H1 (cell line): Measurements from ENCODE around the gene ZNF398. TPM values are rescaled to one million over a fixed set of nuclear protein-coding genes. Genes with fewer than 3 reads are reported as not detected.
A peak's percentile ranks its signal among the peaks of the same experiment; 100 is the strongest.

Experiments used
- CTCF ChIA-PET: fragments of 300-600 bp; sonication (Branson Sonifier 250); formaldehyde crosslinking; loops from one replicate; lab custom pipeline; 2021; ENCODE audit not compliant: partially characterized antibody; lab: Charles Lee
- POLR2A ChIA-PET: fragments of 300-600 bp; sonication (Branson Sonifier 250); formaldehyde crosslinking; loops from one replicate; lab custom pipeline; 2021; ENCODE audit warnings: inconsistent platforms; ENCODE audit not compliant: partially characterized antibody; lab: Charles Lee
- DNase-seq, 2 experiments: peaks; one replicate each; pipeline versions ENCODE4 v3.0.0 to v3.0.0-alpha.2; 2010 to 2022; ENCODE audit warnings: low spot score in 2 of 2, low read depth in 1 of 2, mixed read lengths in 1 of 2
- FAIRE-seq: peaks from 2 replicates; lab custom pipeline; 2011; peaks lifted over from hg19 to GRCh38; lab: Jason Lieb, UNC
- H2AFZ ChIP-seq: 2 replicates; pipeline ENCODE4 v1.8.1; 2012; ENCODE audit warnings: low read length, inconsistent platforms
- H2AK5ac ChIP-seq: 2 replicates; pipeline ENCODE4 v1.6.1; 2013; ENCODE audit warnings: low read depth, low read length
- H2BK120ac ChIP-seq: replicated peaks from 2 replicates; pipeline ENCODE3; 2013; ENCODE audit warnings: low read depth, low read length, inconsistent platforms
- H2BK12ac ChIP-seq: 2 replicates; pipeline ENCODE4 v1.6.1; 2013; ENCODE audit warnings: low read depth, low read length
- H2BK15ac ChIP-seq: 2 replicates; pipeline ENCODE4 v1.6.1; 2013; ENCODE audit warnings: low read length
- H2BK20ac ChIP-seq: 2 replicates; pipeline ENCODE4 v1.6.1; 2013; ENCODE audit warnings: low read length
- H2BK5ac ChIP-seq: 2 replicates; pipeline ENCODE4 v1.6.1; 2013; ENCODE audit warnings: low read depth, low read length
- H3K14ac ChIP-seq: 2 replicates; pipeline ENCODE4 v1.6.1; 2013; ENCODE audit warnings: inconsistent platforms; ENCODE audit not compliant: insufficient read length
- H3K18ac ChIP-seq: 2 replicates; pipeline ENCODE4 v1.6.1; 2013; ENCODE audit warnings: low read length; ENCODE audit errors: extremely low read depth
- H3K23ac ChIP-seq: 2 replicates; pipeline ENCODE4 v1.6.1; 2013; ENCODE audit warnings: inconsistent platforms; ENCODE audit not compliant: insufficient read length
- H3K23me2 ChIP-seq: 2 replicates; pipeline ENCODE4 v1.6.1; 2013; ENCODE audit warnings: low read depth, low read length
- H3K27ac ChIP-seq: 2 replicates; pipeline ENCODE4 v1.6.1; 2011; ENCODE audit warnings: low read depth, low read length, inconsistent platforms
- H3K27me3 ChIP-seq, 4 experiments: replicated peaks in 1 of 4; 1 replicate in 1 of 4; 2 replicates in 3 of 4; pipeline versions ENCODE4 v1.6.1 to v1.8.1; 2011 to 2013; ENCODE audit warnings: low read length in 3 of 4, mild to moderate bottlenecking in 3 of 4, inconsistent platforms in 2 of 4, mixed read lengths in 2 of 4, moderate library complexity in 1 of 4; ENCODE audit not compliant: control insufficient read depth in 3 of 4, insufficient read depth in 3 of 4; ENCODE audit errors: extremely low read depth in 1 of 4
- H3K36me3 ChIP-seq, 4 experiments: 2 replicates each; pipeline versions ENCODE4 v1.6.1 to v1.8.1; 2011 to 2013; ENCODE audit warnings: mild to moderate bottlenecking in 4 of 4, low read length in 3 of 4, moderate library complexity in 2 of 4, control low read depth in 1 of 4, inconsistent platforms in 1 of 4; ENCODE audit not compliant: insufficient read depth in 4 of 4, control insufficient read depth in 2 of 4
- H3K4ac ChIP-seq: replicated peaks from 2 replicates; pipeline ENCODE3; 2013; ENCODE audit warnings: low read length, low read depth, mixed read lengths, inconsistent platforms; ENCODE audit not compliant: insufficient read length
- H3K4me1 ChIP-seq, 4 experiments: replicated peaks in 1 of 4; 1 replicate in 1 of 4; 2 replicates in 3 of 4; pipeline versions ENCODE4 v1.6.1 to v1.8.1; 2011 to 2013; ENCODE audit warnings: low read length in 3 of 4, inconsistent platforms in 2 of 4, mixed read lengths in 1 of 4; ENCODE audit not compliant: insufficient read depth in 4 of 4, control insufficient read depth in 3 of 4
- H3K4me2 ChIP-seq, 2 experiments: 2 replicates each; pipeline versions ENCODE4 v1.6.1 to v1.8.1; 2011 to 2013; ENCODE audit warnings: low read depth in 2 of 2, low read length in 2 of 2, control low read depth in 1 of 2, inconsistent platforms in 1 of 2, mild to moderate bottlenecking in 1 of 2; ENCODE audit not compliant: insufficient read depth in 1 of 2
- H3K4me3 ChIP-seq, 4 experiments: fragments of 200-600, 300-600 bp in 1 of 4; sonication (generic), shearing (Covaris generic), sonication (Bioruptor Twin) in 1 of 4; 2 replicates each; pipeline versions ENCODE4 v1.5.1 to v1.8.1; 2011 to 2016; ENCODE audit warnings: low read length in 4 of 4, low read depth in 3 of 4, control low read depth in 2 of 4, inconsistent platforms in 2 of 4, mild to moderate bottlenecking in 2 of 4, mixed read lengths in 1 of 4, moderate library complexity in 1 of 4; ENCODE audit not compliant: insufficient read depth in 2 of 4; ENCODE audit errors: extremely low read depth in 1 of 4
- H3K56ac ChIP-seq: replicated peaks from 2 replicates; pipeline ENCODE3; 2013; ENCODE audit warnings: low read depth, mild to moderate bottlenecking, mixed read lengths, low read length, inconsistent platforms; ENCODE audit not compliant: insufficient read length
- H3K79me1 ChIP-seq: 2 replicates; pipeline ENCODE4 v1.6.1; 2013; ENCODE audit warnings: low read depth, low read length, control low read depth
- H3K79me2 ChIP-seq, 2 experiments: 2 replicates each; pipeline versions ENCODE4 v1.6.1 to v1.8.1; 2012 to 2013; ENCODE audit warnings: low read length in 2 of 2, mild to moderate bottlenecking in 2 of 2, inconsistent platforms in 1 of 2; ENCODE audit not compliant: insufficient read depth in 2 of 2, control insufficient read depth in 1 of 2
- H3K9ac ChIP-seq, 4 experiments: replicated peaks in 1 of 4; 1 replicate in 1 of 4; 2 replicates in 3 of 4; pipeline versions ENCODE4 v1.6.1 to v1.8.1; 2011 to 2013; ENCODE audit warnings: low read depth in 3 of 4, low read length in 3 of 4, control low read depth in 2 of 4, mild to moderate bottlenecking in 2 of 4, moderate library complexity in 2 of 4, inconsistent platforms in 1 of 4; ENCODE audit errors: extremely low read depth in 1 of 4
- H3K9me3 ChIP-seq, 2 experiments: 2 replicates each; pipeline versions ENCODE4 v1.6.1 to v1.8.1; 2012 to 2013; ENCODE audit warnings: mild to moderate bottlenecking in 2 of 2, moderate library complexity in 2 of 2, control low read depth in 1 of 2, inconsistent platforms in 1 of 2, low read depth in 1 of 2, low read length in 1 of 2, mixed read lengths in 1 of 2; ENCODE audit not compliant: insufficient read depth in 2 of 2
- H4K20me1 ChIP-seq, 2 experiments: replicated peaks in 1 of 2; 2 replicates each; pipeline versions ENCODE3 to v1.8.1; 2011 to 2013; ENCODE audit warnings: inconsistent platforms in 2 of 2, low read length in 2 of 2, mild to moderate bottlenecking in 1 of 2; ENCODE audit not compliant: insufficient read depth in 2 of 2, control insufficient read depth in 1 of 2
- H4K5ac ChIP-seq: 2 replicates; pipeline ENCODE4 v1.6.1; 2013; ENCODE audit warnings: low read length, low read depth, mixed read lengths, inconsistent platforms; ENCODE audit not compliant: insufficient read length
- H4K8ac ChIP-seq: 2 replicates; pipeline ENCODE4 v1.8.0; 2013; ENCODE audit warnings: mild to moderate bottlenecking, moderate library complexity, low read length, inconsistent platforms; ENCODE audit not compliant: insufficient read depth; ENCODE audit errors: extremely low read depth
- H4K91ac ChIP-seq: replicated peaks from 2 replicates; pipeline ENCODE3; 2013; ENCODE audit warnings: low read length, mixed read lengths, inconsistent platforms; ENCODE audit not compliant: insufficient read length
- ASH2L ChIP-seq: fragments of 200-600, 300-600 bp; sonication (generic); IDR thresholded peaks from one replicate; pipeline ENCODE4 v1.7.1; 2017; ENCODE audit warnings: low read length
- CBX8 ChIP-seq: fragments of 300-800, 300-1000 bp; sonication (generic); IDR thresholded peaks from 2 replicates; pipeline ENCODE4 v1.7.1; 2016; ENCODE audit warnings: low read depth, low read length, borderline replicate concordance
- CEBPB ChIP-seq: IDR thresholded peaks from 2 replicates; pipeline ENCODE4 v1.6.1; 2012; ENCODE audit warnings: low read depth, low read length
- JUN ChIP-seq: IDR thresholded peaks from 2 replicates; pipeline ENCODE4 v1.6.1; 2011; ENCODE audit warnings: low read depth, mild to moderate bottlenecking, improper control_type of control experiment, low read length
- NANOG ChIP-seq: IDR thresholded peaks from 2 replicates; pipeline ENCODE4 v1.6.1; 2011; ENCODE audit warnings: low read length, low read depth, mild to moderate bottlenecking, inconsistent platforms; ENCODE audit not compliant: insufficient read depth, poor library complexity, severe bottlenecking
- POLR2A ChIP-seq, 2 experiments: IDR thresholded peaks; 1 replicate in 1 of 2; 2 replicates in 1 of 2; pipeline ENCODE4 v1.6.1; 2011; ENCODE audit warnings: low read depth in 2 of 2, low read length in 2 of 2, mild to moderate bottlenecking in 2 of 2; ENCODE audit errors: control extremely low read depth in 1 of 2
- POLR2AphosphoS5 ChIP-seq: IDR thresholded peaks from 2 replicates; pipeline ENCODE4 v1.6.1; 2011; ENCODE audit warnings: low read depth, low read length
- SAP30 ChIP-seq: fragments of 300-600 bp; sonication (generic); IDR thresholded peaks from 2 replicates; pipeline ENCODE4 v1.7.1; 2012; ENCODE audit warnings: low read length, moderate library complexity, mild to moderate bottlenecking, inconsistent platforms; ENCODE audit not compliant: insufficient read depth, insufficient replicate concordance
- TAF1 ChIP-seq: IDR thresholded peaks from 2 replicates; pipeline ENCODE4 v1.6.1; 2011; ENCODE audit warnings: mild to moderate bottlenecking, low read depth, low read length
- TAF7 ChIP-seq: optimal IDR thresholded peaks from 2 replicates; pipeline ENCODE3; 2011; ENCODE audit warnings: low read depth, mild to moderate bottlenecking, inconsistent platforms, low read length, moderate library complexity, borderline replicate concordance
- WGBS, 2 experiments: shearing (Covaris generic) in 1 of 2; methylation state at CpG; one replicate each; pipeline versions ENCODE4 v1.1.6 to v1.1.7; 2013 to 2015; ENCODE audit warnings: low lambda C conversion rate in 2 of 2, mixed read lengths in 2 of 2, inconsistent platforms in 1 of 2, low coverage in 1 of 2, missing lambda C conversion rate in 1 of 2; ENCODE audit not compliant: insufficient replicate concordance in 2 of 2, insufficient coverage in 1 of 2, insufficient read length in 1 of 2; ENCODE audit errors: extremely low coverage in 1 of 2, missing lambda C conversion rate in 1 of 2; 5-methylcytosine and 5-hydroxymethylcytosine counted together
- polyA plus RNA-seq, 7 experiments: library from polyadenylated mRNA; depleted of rRNA in 3 of 7; stranded (reverse) in 5 of 7; unstranded in 2 of 7; fragments of >200 nt in 5 of 7; fragments of 200-250 nt in 2 of 7; gene quantifications; 1 replicate in 5 of 7; 2 replicates in 1 of 7; 4 replicates in 1 of 7; pipeline versions ENCODE4 v1.2.1 to v1.2.3, GENCODE V29; 2011 to 2013; ENCODE audit warnings: missing spikeins in 2 of 7, mixed read lengths in 2 of 7
- total RNA-seq: library from RNA; stranded (reverse); fragmentation: NEBNext Ultra II Directional; extraction: Animal tissue kit (Norgen Biotek cat#: 25700); gene quantifications from 2 replicates; pipeline ENCODE4 v1.2.1, GENCODE V29; 2021

The ZNF398 gene
- total and polyA plus RNA-seq, 2 of the 8 experiments (the other 6 are each of a cell fraction or from before 2014, with no cell fraction given) = 52.7 to 63.5 TPM

- peaks cover 17 to 31% (median 23%) of the 10 kb centered on the region in 4 experiments; a peak in 6 of 7 replicates for H3K4me1 ChIP-seq
- H4K91ac ChIP-seq = peak overlapping the region; percentile 95
- peaks cover 4% of the 10 kb centered on the region; the same call in 1 of the 2 replicates for H3K23me2 ChIP-seq
- H3K56ac ChIP-seq = peak overlapping the region; percentile 90
- H3K18ac ChIP-seq = peak overlapping the region; percentile 89; the same call in 1 of the 2 replicates
- no peak for FAIRE-seq
- H3K14ac ChIP-seq = no peak overlapping the region
- peak overlapping the region; percentile 88 for H2BK5ac ChIP-seq
- H3K9me3 ChIP-seq = no peaks in the 10 kb centered on the region
- peak overlapping the region; percentile 17; the same call in 1 of the 2 replicates for H2AK5ac ChIP-seq
- peak overlapping the region; percentile 80 to 91 (median 89) for H3K4me3 ChIP-seq
- no peaks in the 10 kb centered on the region for H3K79me1 ChIP-seq
- POLR2A ChIA-PET = interaction anchor here (0.5 to 9.2 kb wide), 21 partner anchors 7 to 313 kb away, joined by 3 to 142 read pairs (median 7); partner anchors contain the start of genes ZNF282 and ZNF425
- DNase-seq = peak in 1 of 2 experiments; percentile 63
- peaks cover 41 to 62% of the 10 kb centered on the region in 2 experiments for H3K79me2 ChIP-seq
- 3% methylated on average over 78 of the region's 86 CpGs; no CpG with 5 or more reads in 1 of the 2 experiments for WGBS, 2 experiments
- TF ChIP-seq TAF1 = 0 out of 2 replicates have a peak, but pooled peaks have one; percentile 19
- no peak for TF ChIP-seq CBX8
- TF ChIP-seq TAF7 = peak; percentile 60
- no peak for TF ChIP-seq CEBPB
- TF ChIP-seq POLR2A (IDR thresholded peaks at IDR 0.05; ENCODE audit: control extremely low read depth in 1 of 2, low read depth in 2 of 2, low read length in 2 of 2) = peak in 1 of 2 experiments; percentile 21; a peak in 2 of 3 replicates
- TF ChIP-seq SAP30 = no peak
- TF ChIP-seq JUN = no peak
- no peak for TF ChIP-seq NANOG
- TF ChIP-seq POLR2AphosphoS5 = peak; percentile 24
- peak; percentile 68 for TF ChIP-seq ASH2L
- TF ChIP-seq, all 59 proteins: peak for 5
- peak overlapping the region; percentile 75 to 97 (median 84) for H3K9ac ChIP-seq
- H3K4ac ChIP-seq = peak overlapping the region; percentile 97
- no peak overlapping the region for H2BK20ac ChIP-seq
- CTCF ChIA-PET = interaction anchor here (0.8 to 7.2 kb wide), 18 partner anchors 10 to 256 kb away, joined by 3 to 84 read pairs (median 4); partner anchors contain the start of gene ZNF425
- no peaks in the 10 kb centered on the region; a peak in 3 of 8 replicates for H3K36me3 ChIP-seq
- no peak overlapping the region for H2BK15ac ChIP-seq
- H4K5ac ChIP-seq = peak overlapping the region; percentile 74
- H2BK120ac ChIP-seq = peak overlapping the region; percentile 71
- H4K20me1 ChIP-seq = peaks cover 2 to 7% of the 10 kb centered on the region in 2 experiments
- no peak overlapping the region for H2BK12ac ChIP-seq
- H3K27me3 ChIP-seq = no peaks in the 10 kb centered on the region
- no peak overlapping the region for H3K23ac ChIP-seq
- H2AFZ ChIP-seq = no peak overlapping the region
- H4K8ac ChIP-seq = peak overlapping the region; percentile 87
- peak overlapping the region; percentile 84; the same call in 1 of the 2 replicates for H3K27ac ChIP-seq
- H3K4me2 ChIP-seq = peak overlapping the region; percentile 81 to 97
Observed at GRCh38 chr7:149147752-149148653, 750 bp downstream of the ZNF398 start.
